Measurements from ENCODE around the gene CCDC7.

DNA sequence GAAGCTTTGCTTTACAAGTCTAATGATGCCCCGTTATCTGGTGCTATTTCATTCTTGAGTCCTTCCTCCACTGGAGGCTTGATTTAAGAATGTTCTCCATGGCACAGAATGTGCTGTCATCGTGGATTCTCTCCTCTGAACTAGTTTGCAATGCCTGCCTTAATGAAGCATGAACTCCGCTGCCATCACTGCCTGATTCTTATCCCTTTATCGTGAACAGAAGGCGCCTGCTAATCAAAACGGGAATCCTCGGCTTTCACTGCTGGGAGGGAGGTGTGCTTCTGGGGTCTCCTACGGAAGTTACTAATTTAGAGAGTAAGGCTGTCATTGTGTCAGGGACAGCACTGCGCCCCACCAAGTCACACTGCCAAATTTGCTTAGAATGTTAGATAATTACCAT is 455.9 kb downstream of the CCDC7 start:
- no peak for TF ChIP-seq CREM (CRISPR knock-in tag; IDR thresholded peaks at IDR 0.05)
- TF ChIP-seq ZNF121 (CRISPR knock-in tag; IDR thresholded peaks at IDR 0.05), result no peak
- TF ChIP-seq, protein P1, sequence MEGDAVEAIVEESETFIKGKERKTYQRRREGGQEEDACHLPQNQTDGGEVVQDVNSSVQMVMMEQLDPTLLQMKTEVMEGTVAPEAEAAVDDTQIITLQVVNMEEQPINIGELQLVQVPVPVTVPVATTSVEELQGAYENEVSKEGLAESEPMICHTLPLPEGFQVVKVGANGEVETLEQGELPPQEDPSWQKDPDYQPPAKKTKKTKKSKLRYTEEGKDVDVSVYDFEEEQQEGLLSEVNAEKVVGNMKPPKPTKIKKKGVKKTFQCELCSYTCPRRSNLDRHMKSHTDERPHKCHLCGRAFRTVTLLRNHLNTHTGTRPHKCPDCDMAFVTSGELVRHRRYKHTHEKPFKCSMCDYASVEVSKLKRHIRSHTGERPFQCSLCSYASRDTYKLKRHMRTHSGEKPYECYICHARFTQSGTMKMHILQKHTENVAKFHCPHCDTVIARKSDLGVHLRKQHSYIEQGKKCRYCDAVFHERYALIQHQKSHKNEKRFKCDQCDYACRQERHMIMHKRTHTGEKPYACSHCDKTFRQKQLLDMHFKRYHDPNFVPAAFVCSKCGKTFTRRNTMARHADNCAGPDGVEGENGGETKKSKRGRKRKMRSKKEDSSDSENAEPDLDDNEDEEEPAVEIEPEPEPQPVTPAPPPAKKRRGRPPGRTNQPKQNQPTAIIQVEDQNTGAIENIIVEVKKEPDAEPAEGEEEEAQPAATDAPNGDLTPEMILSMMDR (IDR thresholded peaks at IDR 0.05), result no peak
- no peak for TF ChIP-seq ZNF232 (CRISPR knock-in tag; IDR thresholded peaks at IDR 0.05)
- no peak for TF ChIP-seq ZNF317 (CRISPR knock-in tag; IDR thresholded peaks at IDR 0.05; ENCODE audit: borderline replicate concordance, low read depth)
- TF ChIP-seq, protein P2, sequence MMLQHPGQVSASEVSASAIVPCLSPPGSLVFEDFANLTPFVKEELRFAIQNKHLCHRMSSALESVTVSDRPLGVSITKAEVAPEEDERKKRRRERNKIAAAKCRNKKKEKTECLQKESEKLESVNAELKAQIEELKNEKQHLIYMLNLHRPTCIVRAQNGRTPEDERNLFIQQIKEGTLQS (CRISPR knock-in tag; conservative IDR thresholded peaks at IDR 0.05), result no peak
- no peak for TF ChIP-seq NFYB (CRISPR knock-in tag; conservative IDR thresholded peaks at IDR 0.05; ENCODE audit: low read depth)
- TF ChIP-seq, protein P3, sequence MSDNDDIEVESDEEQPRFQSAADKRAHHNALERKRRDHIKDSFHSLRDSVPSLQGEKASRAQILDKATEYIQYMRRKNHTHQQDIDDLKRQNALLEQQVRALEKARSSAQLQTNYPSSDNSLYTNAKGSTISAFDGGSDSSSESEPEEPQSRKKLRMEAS (CRISPR knock-in tag; IDR thresholded peaks at IDR 0.05), result no peak
- TF ChIP-seq, protein P4, sequence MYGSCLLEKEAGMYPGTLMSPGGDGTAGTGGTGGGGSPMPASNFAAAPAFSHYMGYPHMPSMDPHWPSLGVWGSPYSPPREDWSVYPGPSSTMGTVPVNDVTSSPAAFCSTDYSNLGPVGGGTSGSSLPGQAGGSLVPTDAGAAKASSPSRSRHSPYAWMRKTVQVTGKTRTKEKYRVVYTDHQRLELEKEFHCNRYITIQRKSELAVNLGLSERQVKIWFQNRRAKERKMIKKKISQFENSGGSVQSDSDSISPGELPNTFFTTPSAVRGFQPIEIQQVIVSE (CRISPR knock-in tag; IDR thresholded peaks at IDR 0.05; ENCODE audit: borderline replicate concordance), result no peak
- no peak for TF ChIP-seq CREB1 (CRISPR knock-in tag; IDR thresholded peaks at IDR 0.05)
- TF ChIP-seq GABPB1 (CRISPR knock-in tag; IDR thresholded peaks at IDR 0.05), result no peak
- no peak for TF ChIP-seq FOXK1 (CRISPR knock-in tag; IDR thresholded peaks at IDR 0.05)
- TF ChIP-seq, protein P5, sequence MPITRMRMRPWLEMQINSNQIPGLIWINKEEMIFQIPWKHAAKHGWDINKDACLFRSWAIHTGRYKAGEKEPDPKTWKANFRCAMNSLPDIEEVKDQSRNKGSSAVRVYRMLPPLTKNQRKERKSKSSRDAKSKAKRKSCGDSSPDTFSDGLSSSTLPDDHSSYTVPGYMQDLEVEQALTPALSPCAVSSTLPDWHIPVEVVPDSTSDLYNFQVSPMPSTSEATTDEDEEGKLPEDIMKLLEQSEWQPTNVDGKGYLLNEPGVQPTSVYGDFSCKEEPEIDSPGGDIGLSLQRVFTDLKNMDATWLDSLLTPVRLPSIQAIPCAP (CRISPR knock-in tag; IDR thresholded peaks at IDR 0.05), result no peak
- no peak for TF ChIP-seq KAT7 (CRISPR knock-in tag; IDR thresholded peaks at IDR 0.05; ENCODE audit: borderline replicate concordance)
